ENCODE data around the gene CAMK1D.
"Not testable (repeated sequence)": the region's sequence is repeated elsewhere in the genome, so short reads cannot be mapped to it uniquely, and the experiment has no call there.

CAMK1D gene

GRCh38 chr10:12730809-12731519, 381.6 kb downstream of the CAMK1D start:
- DNase-seq: no peak

DNA sequence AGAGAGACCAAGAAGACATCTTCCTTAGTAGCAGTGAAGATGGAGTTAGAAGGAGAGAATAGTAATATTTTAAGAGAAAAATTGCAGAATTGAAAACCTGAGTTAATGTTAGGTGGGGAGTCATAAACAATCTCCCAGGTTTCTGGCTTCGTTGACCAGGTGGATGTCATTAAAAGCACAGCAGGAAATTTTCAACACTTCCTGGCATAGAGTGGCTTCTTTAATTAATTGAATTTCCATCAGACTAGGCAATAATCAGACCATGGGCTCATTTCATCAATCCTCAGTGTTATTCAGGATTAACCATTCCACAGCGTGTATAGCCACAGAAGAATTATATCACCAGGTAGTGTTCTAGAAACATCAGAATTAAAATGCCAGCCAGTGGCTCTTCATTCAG, 383.9 kb downstream of the CAMK1D start:
- no peak for DNase-seq

- no peak for DNase-seq
These were observed 386.6 kb downstream of the CAMK1D start for GRCh38 chr10:12735843-12736462.

DNA sequence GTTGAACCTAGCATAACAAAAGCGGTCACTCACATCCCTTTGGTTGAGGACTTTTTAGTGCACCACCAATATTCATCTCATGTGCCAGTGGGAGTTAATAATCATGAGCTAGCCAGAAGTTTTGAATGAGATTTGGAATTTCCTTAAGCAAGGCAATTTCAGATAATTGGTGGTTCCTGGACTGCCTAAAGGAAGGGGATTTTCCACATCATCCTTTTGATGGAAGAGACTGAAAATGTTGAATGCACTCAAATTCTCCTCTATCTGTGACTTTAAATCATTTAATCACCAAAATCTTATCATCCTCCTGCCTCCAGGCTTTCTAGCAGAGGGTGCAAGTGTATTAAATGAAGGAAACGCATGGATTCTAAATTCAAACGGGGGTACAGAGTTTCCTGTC, 391.5 kb downstream of the CAMK1D start:
- no peak for DNase-seq

DNA sequence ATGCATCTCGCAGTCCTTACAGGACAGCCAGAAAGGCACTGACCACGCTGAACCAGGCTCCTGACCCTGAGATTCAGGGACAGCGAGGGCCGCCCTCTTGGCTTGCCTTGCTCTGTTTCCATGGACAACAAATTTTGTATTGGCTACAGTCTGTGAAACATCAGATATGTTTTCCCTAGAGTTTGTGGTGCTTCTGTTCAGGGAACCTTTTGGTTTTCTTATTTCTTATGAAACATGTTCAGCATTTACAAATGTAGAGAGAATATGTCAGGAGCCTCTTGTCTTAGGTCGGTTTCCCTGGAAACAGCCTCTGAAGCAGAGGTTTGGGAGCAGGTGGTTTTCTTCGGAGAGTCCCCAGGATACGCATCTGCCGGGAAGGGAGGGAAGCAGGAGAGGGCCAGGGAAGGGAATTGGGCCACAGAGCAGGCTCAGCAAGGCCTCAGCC, 392.0 kb downstream of the CAMK1D start:
- no peak for DNase-seq

GRCh38 chr10:12742771-12743170, 393.4 kb downstream of the CAMK1D start:
- DNase-seq: no peak

DNA sequence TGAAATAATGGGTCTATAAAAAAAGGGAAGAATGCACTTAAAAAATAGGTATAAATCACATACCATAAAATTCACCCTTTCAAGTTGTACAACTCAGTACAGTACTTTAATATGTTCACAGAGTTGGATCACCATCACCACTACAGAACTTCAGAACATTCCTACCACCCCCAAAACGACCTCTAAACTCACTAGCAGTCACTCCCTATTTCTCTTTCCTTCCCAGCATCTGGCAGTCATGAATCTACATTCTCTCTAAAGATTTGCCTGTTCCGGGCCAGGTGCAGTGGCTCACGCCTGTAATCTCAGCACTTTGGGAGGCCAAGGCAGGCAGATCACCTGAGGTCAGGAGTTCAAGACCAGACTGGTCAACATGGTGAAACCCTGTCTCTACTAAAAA, 394.1 kb downstream of the CAMK1D start:
- not testable (repeated sequence) for DNase-seq

- DNase-seq: no peak
These were observed 394.6 kb downstream of the CAMK1D start for GRCh38 chr10:12743941-12744340.

GRCh38 chr10:12748186-12748585, 398.8 kb downstream of the CAMK1D start:
- no peak for DNase-seq

DNA sequence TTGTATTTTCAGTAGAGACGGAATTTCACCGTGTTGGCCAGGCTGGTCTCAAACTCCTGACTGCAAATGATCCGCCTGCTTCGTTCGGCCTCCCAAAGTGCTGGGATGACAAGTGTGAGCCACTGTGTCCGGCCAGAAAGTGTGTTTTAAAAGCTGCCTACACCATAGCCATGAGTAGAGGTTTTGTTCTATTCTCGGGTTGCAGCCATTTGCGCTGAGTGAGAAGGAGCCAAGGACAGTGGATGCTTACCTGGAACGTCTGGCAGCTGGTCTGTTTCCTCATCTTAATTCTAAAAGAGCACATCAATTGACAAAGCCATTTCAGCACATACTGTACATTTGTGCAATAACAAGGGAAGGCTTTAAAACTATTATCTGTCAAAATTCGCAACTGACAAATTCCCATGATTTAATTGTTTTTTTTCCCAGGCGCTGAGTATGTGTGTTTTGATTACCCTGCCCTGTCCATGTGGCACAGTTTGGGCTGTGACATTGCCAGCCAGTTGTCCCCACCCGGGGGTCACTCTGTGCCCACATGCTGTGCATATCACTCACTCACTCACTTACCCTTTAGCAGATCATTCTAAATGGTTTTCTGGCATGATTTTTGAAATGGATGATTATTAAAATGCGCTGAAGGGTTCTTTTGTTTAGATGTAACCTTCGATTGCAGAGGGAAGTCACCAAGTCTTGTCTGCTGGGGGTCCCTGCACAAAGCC, 400.6 kb downstream of the CAMK1D start:
- DNase-seq: no peak

GRCh38 chr10:12750526-12751201, 401.3 kb downstream of the CAMK1D start:
- DNase-seq: no peak

DNA sequence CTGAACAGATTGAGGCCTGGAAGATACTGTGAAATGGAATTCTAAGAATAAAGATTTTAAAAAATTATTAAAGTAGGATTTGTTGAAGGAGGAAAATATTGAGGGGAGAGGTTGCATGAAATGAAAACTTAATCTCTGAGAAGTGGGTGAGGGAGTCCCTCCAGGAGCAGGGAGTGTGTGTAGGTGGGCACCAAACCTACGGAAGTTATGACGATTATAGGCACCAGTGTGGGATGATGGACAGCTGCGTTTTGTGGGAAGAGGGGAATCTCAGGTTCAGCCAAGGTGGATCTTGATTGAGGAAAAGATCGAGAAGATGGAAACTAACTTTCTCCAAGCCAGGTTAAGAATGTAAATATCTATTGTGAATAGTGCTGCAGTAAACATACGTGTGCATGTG, 405.7 kb downstream of the CAMK1D start:
- no peak for DNase-seq

- no peak for DNase-seq
These were observed 408.0 kb downstream of the CAMK1D start for GRCh38 chr10:12757351-12757750.

GRCh38 chr10:12758271-12758670, 408.9 kb downstream of the CAMK1D start:
- DNase-seq: no peak

- no peak for DNase-seq
These were observed 416.9 kb downstream of the CAMK1D start for GRCh38 chr10:12766223-12766622.

- no peak for DNase-seq
These were observed 419.1 kb downstream of the CAMK1D start for GRCh38 chr10:12768156-12769100.

GRCh38 chr10:12769323-12770044, 420.1 kb downstream of the CAMK1D start:
- DNase-seq: no peak

DNA sequence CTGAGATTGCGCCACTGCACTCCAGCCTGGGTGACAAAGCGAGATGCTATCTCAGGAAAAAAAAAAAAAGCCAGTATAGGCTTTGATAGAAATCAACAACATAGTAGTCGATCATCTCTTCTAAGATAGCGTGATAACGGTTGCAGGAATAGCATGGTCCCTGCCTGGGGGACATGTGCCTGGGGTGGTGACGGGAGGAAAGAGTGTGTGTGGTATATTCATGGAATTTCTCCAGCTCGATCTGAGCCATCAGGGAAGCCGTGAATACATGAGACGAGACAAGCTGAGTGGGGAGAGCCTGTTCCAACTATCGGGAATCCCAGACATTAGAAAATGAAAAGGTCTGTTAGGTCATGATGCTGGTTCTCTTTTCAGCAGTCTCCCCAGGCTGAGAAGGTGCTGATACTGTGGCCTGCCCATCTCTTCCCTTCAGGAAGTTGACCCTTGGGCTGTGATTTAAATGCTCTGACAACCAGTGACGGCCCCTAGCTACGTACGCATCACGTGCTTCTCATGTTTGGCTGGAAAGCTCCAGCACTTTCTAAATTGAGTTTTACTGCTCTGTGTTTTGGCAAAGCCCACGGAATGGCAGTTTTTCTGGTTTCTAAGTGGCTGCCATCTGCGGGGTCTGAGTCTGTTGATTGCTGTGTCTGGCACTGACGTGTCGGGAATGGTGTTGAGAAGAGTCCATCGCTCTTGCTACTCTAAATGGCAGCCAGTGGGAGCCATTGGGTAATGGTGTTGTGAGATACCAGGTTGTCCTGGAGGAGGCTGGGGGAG, 422.8 kb downstream of the CAMK1D start:
- no peak for DNase-seq

- no peak for DNase-seq
These were observed 423.6 kb downstream of the CAMK1D start for GRCh38 chr10:12772797-12773587.

All from NCI-H510A treated with DMSO at 0.1 percent for 48 hours (cell line).